BLaER1 treated with 17β-estradiol and CSF1 and Interleukin-3, amounts not matched to agents 10 nM and 100 nM (cell line): Measurements from ENCODE around the gene FHOD1.

Experiments
- H3K27ac ChIP-seq, 11 experiments: shearing (Covaris generic); formaldehyde crosslinking; 2 replicates each; pipeline ENCODE4 v1.8.1; 2022
- H3K27me3 ChIP-seq, 11 experiments: shearing (Covaris generic); formaldehyde crosslinking; 2 replicates each; pipeline ENCODE4 v1.8.1; 2022
- H3K36me3 ChIP-seq, 11 experiments: shearing (Covaris generic); formaldehyde crosslinking; 2 replicates each; pipeline ENCODE4 v1.8.1; 2022
- H3K4me1 ChIP-seq, 10 experiments: shearing (Covaris generic); formaldehyde crosslinking; 2 replicates each; pipeline ENCODE4 v1.8.1; 2022
- H3K4me2 ChIP-seq, 11 experiments: shearing (Covaris generic); formaldehyde crosslinking; 2 replicates each; pipeline ENCODE4 v1.8.1; 2022
- H3K4me3 ChIP-seq, 10 experiments: shearing (Covaris generic); formaldehyde crosslinking; 2 replicates each; pipeline ENCODE4 v1.8.1; 2022
- H3K9ac ChIP-seq, 11 experiments: shearing (Covaris generic); formaldehyde crosslinking; 2 replicates each; pipeline ENCODE4 v1.8.1; 2022
- H3K9me3 ChIP-seq, 11 experiments: shearing (Covaris generic); formaldehyde crosslinking; replicated peaks in 1 of 11; 2 replicates each; pipeline ENCODE4 v1.8.1; 2022
- H4K20me1 ChIP-seq, 11 experiments: shearing (Covaris generic); formaldehyde crosslinking; 2 replicates each; pipeline ENCODE4 v1.8.1; 2022
- Cebpa-rat ChIP-seq, 11 experiments: shearing (Covaris generic); IDR thresholded peaks; 2 replicates each; pipeline ENCODE4 v1.8.1; 2022

FHOD1 gene

GRCh38 chr16:67184995-67185650 is 62.2 kb downstream of the FHOD1 start:
- no peak for TF ChIP-seq Cebpa-rat (IDR thresholded peaks at IDR 0.05)
- H3K27ac ChIP-seq = no peak overlapping the region
- peaks cover 46 to 58% (median 55%) of the 10 kb centered on the region in 10 experiments for H3K4me1 ChIP-seq
- H3K9me3 ChIP-seq = no peaks in the 10 kb centered on the region
- H3K9ac ChIP-seq = peak overlapping the region in 1 of 11 experiments; percentile 90; a peak in 1 of 22 replicates
- peak overlapping the region; percentile 61 to 80 (median 71); a peak in 15 of 20 replicates for H3K4me3 ChIP-seq
- peaks cover 7 to 53% (median 29%) of the 10 kb centered on the region in 11 experiments; a peak in 20 of 22 replicates for H4K20me1 ChIP-seq
- peak overlapping the region; percentile 94 to 100 (median 99) for H3K4me2 ChIP-seq
- H3K27me3 ChIP-seq = peaks cover 9 to 27% (median 18%) of the 10 kb centered on the region in 11 experiments
- peaks cover 0 to 9% (median 0%) of the 10 kb centered on the region in 11 experiments; a peak in 4 of 22 replicates for H3K36me3 ChIP-seq

GRCh38 chr16:67184453-67184994 is 62.8 kb downstream of the FHOD1 start:
- Histone ChIP-seq H4K20me1 (peaks cover 13 to 59% (median 35%) of the 10 kb centered on the region in 11 experiments; a peak in 21 of 22 replicates), H3K27ac (no peak overlapping the region), H3K4me3 (peak overlapping the region; percentile 61 to 80 (median 71)), H3K9me3 (no peaks in the 10 kb centered on the region), H3K9ac (peak overlapping the region; percentile 84 to 93 (median 89); a peak in 20 of 22 replicates), H3K27me3 (peaks cover 9 to 27% (median 18%) of the 10 kb centered on the region in 11 experiments), H3K36me3 (peaks cover 0 to 11% (median 0%) of the 10 kb centered on the region in 11 experiments; a peak in 5 of 22 replicates), H3K4me2 (peak overlapping the region; percentile 94 to 100 (median 99)), H3K4me1 (peaks cover 46 to 56% (median 54%) of the 10 kb centered on the region in 10 experiments)
- TF ChIP-seq Cebpa-rat (IDR thresholded peaks at IDR 0.05) = no peak

GRCh38 chr16:67183627-67184452 is 63.4 kb downstream of the FHOD1 start, which contains the start of gene MATCAP1:
Gene MATCAP1, minus strand, starts transcription at chr16:67183963. Its CDS starts 3,353 bp downstream, at chr16:67180610.
- H3K9ac ChIP-seq = peak within 1 kb of the TSS; percentile 84 to 93 (median 89)
- H3K4me3 ChIP-seq = peak within 1 kb of the TSS; percentile 61 to 80 (median 71)
- no peaks in the 10 kb centered on the region for H3K9me3 ChIP-seq
- peak in 4 of 11 experiments; percentile 18 to 55 (median 30); a peak in 3 of 22 replicates for TF ChIP-seq Cebpa-rat (IDR thresholded peaks at IDR 0.05)
- H3K27ac ChIP-seq = peak within 1 kb of the TSS; percentile 77 to 95 (median 91)
- peaks cover 46 to 62% (median 57%) of the 10 kb centered on the region in 10 experiments for H3K4me1 ChIP-seq
- peak within 1 kb of the TSS; percentile 94 to 100 (median 99) for H3K4me2 ChIP-seq
- peaks cover 11 to 32% (median 24%) of the 10 kb centered on the region in 11 experiments for H3K27me3 ChIP-seq
- H3K36me3 ChIP-seq = peaks cover 0 to 11% (median 0%) of the 10 kb centered on the region in 11 experiments; a peak in 5 of 22 replicates
- peaks cover 20 to 66% (median 42%) of the 10 kb centered on the region in 11 experiments; a peak in 21 of 22 replicates for H4K20me1 ChIP-seq

GRCh38 chr16:67183284-67183626 is 64.0 kb downstream of the FHOD1 start:
- H3K4me2 ChIP-seq = peak overlapping the region; percentile 88 to 100 (median 95)
- peaks cover 50 to 67% (median 62%) of the 10 kb centered on the region in 10 experiments for H3K4me1 ChIP-seq
- H3K9ac ChIP-seq = peak overlapping the region; percentile 84 to 93 (median 89)
- H3K27me3 ChIP-seq = peaks cover 15 to 38% (median 29%) of the 10 kb centered on the region in 11 experiments
- H4K20me1 ChIP-seq = peaks cover 22 to 72% (median 48%) of the 10 kb centered on the region in 11 experiments; a peak in 21 of 22 replicates
- peak overlapping the region; percentile 61 to 80 (median 71) for H3K4me3 ChIP-seq
- peaks cover 0 to 11% (median 0%) of the 10 kb centered on the region in 11 experiments; a peak in 5 of 22 replicates for H3K36me3 ChIP-seq
- peak overlapping the region in 10 of 11 experiments; percentile 84 to 95 (median 92); a peak in 20 of 22 replicates for H3K27ac ChIP-seq
- TF ChIP-seq Cebpa-rat (IDR thresholded peaks at IDR 0.05) = no peak
- H3K9me3 ChIP-seq = no peaks in the 10 kb centered on the region

GRCh38 chr16:67182288-67182687 is 65.0 kb downstream of the FHOD1 start:
- Histone ChIP-seq H3K9me3 (no peaks in the 10 kb centered on the region), H3K27me3 (peaks cover 23 to 48% (median 39%) of the 10 kb centered on the region in 11 experiments), H3K4me3 (peak overlapping the region; percentile 61 to 80 (median 71); a peak in 18 of 20 replicates), H3K4me1 (peaks cover 52 to 75% (median 70%) of the 10 kb centered on the region in 10 experiments), H3K27ac (peak overlapping the region in 2 of 11 experiments; percentile 90 to 95; a peak in 3 of 22 replicates), H4K20me1 (peaks cover 22 to 82% (median 57%) of the 10 kb centered on the region in 11 experiments; a peak in 21 of 22 replicates), H3K36me3 (peaks cover 0 to 11% (median 0%) of the 10 kb centered on the region in 11 experiments; a peak in 6 of 22 replicates), H3K9ac (peak overlapping the region; percentile 84 to 93 (median 89); a peak in 19 of 22 replicates), H3K4me2 (peak overlapping the region; percentile 88 to 100 (median 95))
- TF ChIP-seq Cebpa-rat (IDR thresholded peaks at IDR 0.05) = no peak

- peaks cover 52 to 81% (median 74%) of the 10 kb centered on the region in 10 experiments for H3K4me1 ChIP-seq
- no peak for TF ChIP-seq Cebpa-rat (IDR thresholded peaks at IDR 0.05)
- H3K27ac ChIP-seq = no peak overlapping the region
- peaks cover 23 to 48% (median 41%) of the 10 kb centered on the region in 11 experiments for H3K27me3 ChIP-seq
- H3K9me3 ChIP-seq = no peaks in the 10 kb centered on the region
- peaks cover 0 to 14% (median 6%) of the 10 kb centered on the region in 11 experiments; a peak in 10 of 22 replicates for H3K36me3 ChIP-seq
- H3K4me2 ChIP-seq = peak overlapping the region; percentile 88 to 100 (median 95)
- peak overlapping the region in 10 of 11 experiments; percentile 9 to 93 (median 30); a peak in 12 of 22 replicates for H3K9ac ChIP-seq
- H3K4me3 ChIP-seq = peak overlapping the region in 3 of 10 experiments; percentile 23 to 75 (median 72); a peak in 4 of 20 replicates
- peaks cover 22 to 88% (median 66%) of the 10 kb centered on the region in 11 experiments; a peak in 21 of 22 replicates for H4K20me1 ChIP-seq
Observed at GRCh38 chr16:67181346-67181745, 65.9 kb downstream of the FHOD1 start.

GRCh38 chr16:67180166-67180565 is 67.1 kb downstream of the FHOD1 start:
- Histone ChIP-seq H3K4me2 (peak overlapping the region in 10 of 11 experiments; percentile 2 to 100 (median 96); a peak in 16 of 22 replicates), H4K20me1 (peaks cover 22 to 91% (median 74%) of the 10 kb centered on the region in 11 experiments; a peak in 21 of 22 replicates), H3K36me3 (peaks cover 0 to 26% (median 9%) of the 10 kb centered on the region in 11 experiments; a peak in 10 of 22 replicates), H3K4me1 (peaks cover 55 to 84% (median 70%) of the 10 kb centered on the region in 10 experiments), H3K4me3 (no peak overlapping the region), H3K27me3 (peaks cover 22 to 39% (median 31%) of the 10 kb centered on the region in 11 experiments), H3K9ac (peak overlapping the region in 4 of 11 experiments; percentile 13 to 92 (median 35); a peak in 1 of 22 replicates), H3K27ac (no peak overlapping the region), H3K9me3 (no peaks in the 10 kb centered on the region)
- TF ChIP-seq Cebpa-rat (IDR thresholded peaks at IDR 0.05) = no peak
